Choroid plexus epithelial cell (primary cell): Measurements from ENCODE around the gene LDB3.

Experiments used
- DNase-seq: peaks from one replicate; pipeline ENCODE4 v3.0.0-alpha.2; 2010; ENCODE audit warnings: low read depth
- H3K4me3 ChIP-seq: 2 replicates; pipeline ENCODE4 v1.5.1; 2011; ENCODE audit warnings: low read depth, mild to moderate bottlenecking, control low read depth, low read length, moderate library complexity
- TF ChIP-seq, protein P1 (sequence below): conservative IDR thresholded peaks from 2 replicates; pipeline ENCODE4 v1.5.1; 2011; ENCODE audit warnings: low read depth, mild to moderate bottlenecking, control low read depth, inconsistent platforms, low read length, moderate library complexity

LDB3 gene

DNA sequence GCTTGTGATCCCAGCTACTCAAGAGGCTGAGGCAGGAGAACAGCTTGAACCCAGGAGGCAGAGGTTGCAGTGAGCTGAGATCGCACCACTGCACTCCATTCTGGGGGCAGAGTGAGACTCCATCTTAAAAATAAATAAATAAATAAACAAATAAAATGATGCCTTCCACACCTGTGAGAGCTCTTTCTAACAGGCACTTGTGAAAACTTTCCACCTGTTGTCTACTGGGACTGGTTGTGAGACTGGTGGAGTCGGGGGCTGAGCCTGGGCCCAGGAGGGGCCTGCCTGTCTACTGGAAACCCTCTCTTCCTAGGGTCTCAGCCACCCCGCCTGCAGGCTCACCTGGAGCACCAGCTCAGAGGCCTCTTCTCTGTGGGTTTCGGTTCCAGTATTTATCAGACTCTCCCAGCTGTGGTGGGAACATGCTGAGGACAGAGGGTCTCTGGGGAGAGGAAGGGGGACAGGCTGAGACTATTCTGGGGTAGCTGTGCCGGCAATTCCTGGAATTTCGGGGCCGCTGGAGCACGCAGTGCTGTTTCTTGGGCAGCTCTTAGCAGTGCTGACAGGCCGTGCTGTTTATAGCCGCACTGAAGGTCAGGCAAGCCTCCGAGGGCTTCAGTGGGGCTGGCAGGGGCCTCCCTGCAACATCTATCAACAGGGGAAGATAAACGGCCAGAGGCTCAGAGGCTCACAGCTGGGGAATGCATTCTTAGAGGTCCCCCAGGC lies 3.8 kb downstream of the LDB3 start:
- TF ChIP-seq, protein P1, sequence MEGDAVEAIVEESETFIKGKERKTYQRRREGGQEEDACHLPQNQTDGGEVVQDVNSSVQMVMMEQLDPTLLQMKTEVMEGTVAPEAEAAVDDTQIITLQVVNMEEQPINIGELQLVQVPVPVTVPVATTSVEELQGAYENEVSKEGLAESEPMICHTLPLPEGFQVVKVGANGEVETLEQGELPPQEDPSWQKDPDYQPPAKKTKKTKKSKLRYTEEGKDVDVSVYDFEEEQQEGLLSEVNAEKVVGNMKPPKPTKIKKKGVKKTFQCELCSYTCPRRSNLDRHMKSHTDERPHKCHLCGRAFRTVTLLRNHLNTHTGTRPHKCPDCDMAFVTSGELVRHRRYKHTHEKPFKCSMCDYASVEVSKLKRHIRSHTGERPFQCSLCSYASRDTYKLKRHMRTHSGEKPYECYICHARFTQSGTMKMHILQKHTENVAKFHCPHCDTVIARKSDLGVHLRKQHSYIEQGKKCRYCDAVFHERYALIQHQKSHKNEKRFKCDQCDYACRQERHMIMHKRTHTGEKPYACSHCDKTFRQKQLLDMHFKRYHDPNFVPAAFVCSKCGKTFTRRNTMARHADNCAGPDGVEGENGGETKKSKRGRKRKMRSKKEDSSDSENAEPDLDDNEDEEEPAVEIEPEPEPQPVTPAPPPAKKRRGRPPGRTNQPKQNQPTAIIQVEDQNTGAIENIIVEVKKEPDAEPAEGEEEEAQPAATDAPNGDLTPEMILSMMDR: no peak
- DNase-seq: peak; percentile 41
- no peak overlapping the region for H3K4me3 ChIP-seq

DNA sequence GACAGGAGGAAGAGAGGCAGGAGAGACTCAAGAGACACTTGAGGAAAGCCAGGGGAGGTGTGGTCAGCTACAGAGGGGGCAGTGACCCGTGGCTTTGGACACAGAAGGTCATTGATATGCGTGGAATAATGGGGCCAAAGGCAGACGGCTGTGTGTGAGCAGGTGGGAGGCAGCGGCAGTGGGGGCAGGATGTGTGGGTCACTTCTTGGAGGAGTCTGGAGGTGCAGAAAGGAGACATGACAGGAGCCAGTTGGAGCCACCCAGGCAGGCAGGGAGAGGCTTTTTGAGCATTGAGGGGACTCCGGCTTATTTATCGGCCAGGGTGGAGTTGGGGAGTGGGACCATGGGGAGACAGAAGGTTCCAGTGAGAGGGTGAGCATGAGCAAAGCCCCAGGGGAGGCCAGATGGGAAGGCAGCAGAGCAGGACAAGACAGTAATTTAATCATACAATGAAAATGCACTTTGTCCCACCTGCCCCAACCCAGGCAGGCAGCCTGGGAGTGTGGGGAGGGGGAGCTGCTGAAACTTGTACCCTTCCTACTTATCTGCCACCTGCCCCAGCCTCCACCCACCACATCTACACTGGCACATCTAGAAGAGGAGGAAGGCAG lies 5.0 kb downstream of the LDB3 start:
- H3K4me3 ChIP-seq: no peak overlapping the region
- no peak for DNase-seq
- TF ChIP-seq, protein P1: no peak

DNA sequence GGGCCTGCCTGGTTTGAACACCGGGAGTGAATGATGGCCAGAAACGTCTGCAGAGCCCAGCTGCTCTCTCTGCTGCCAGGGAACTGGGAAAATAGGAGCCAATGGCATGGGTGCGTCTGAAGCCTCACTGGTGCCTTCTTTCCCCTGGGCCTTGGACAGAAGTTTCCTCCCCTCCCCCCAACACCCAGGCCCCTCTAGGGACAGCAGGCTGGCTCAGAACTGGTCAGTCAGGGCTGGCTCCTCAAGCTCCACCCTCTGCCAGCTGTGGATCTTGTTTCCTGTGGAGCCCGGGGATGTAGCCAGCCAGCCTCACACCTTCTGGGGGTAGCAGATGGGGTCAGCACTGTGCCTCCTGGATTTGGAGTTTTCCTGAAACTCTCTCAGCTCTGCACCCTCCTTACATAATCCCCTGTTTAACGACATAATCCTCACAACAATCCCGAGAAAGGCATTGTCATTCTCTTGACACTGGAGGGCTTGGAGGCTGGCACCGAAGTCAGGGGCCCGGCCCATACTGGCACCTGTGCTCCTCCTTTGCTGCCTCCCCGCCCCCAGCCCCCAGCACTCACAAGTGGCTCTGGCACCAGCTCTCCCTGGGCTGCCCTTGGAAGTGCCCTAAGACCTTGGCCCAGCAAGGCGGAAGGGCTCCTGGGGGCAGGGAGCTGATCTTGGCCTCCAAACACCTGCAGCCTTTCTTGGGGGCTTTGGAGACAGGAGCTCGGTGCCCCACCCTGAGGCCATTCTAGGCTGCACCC lies 5.7 kb downstream of the LDB3 start:
- TF ChIP-seq, protein P1: no peak
- DNase-seq: no peak
- no peak overlapping the region for H3K4me3 ChIP-seq

DNA sequence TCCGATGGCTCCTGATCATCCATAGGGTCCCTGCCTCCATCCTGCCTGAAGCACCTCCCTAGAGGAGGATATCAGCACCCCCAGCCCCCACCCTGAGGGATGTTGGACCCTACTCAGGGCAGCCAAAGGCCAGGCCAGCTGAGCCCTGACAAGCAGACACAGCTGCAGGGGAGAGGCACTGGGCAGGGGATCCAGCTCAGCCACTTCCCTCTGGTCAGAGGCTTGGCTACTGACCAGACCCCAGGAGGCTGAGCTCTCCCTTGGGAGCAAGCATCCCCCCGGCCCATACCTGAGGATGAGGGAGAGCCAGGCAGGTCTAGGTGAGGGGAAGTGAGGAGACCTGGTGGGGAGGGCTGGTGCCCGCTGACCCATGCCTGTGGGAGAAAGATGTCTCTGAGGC lies 6.6 kb downstream of the LDB3 start:
- DNase-seq: no peak
- TF ChIP-seq, protein P1: no peak
- no peak overlapping the region for H3K4me3 ChIP-seq

DNA sequence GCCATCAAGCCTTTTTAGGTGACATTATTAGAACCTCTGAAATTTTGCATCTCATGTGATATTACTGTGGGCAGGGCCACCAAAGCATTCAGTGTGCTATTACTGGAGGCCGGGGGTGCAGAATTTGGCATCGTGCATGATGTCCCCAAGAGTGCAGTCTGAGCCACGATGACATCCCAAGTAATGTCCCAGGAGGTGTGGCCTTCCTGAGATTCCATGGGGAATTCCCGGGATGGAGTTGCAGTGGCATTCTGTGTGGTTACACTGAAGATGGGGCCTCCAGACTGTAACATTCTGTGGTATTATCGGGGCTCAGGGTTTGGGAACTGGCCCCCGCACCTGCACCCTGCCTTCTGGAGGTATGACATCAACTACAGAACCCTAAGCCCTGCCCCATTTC lies 9.1 kb downstream of the LDB3 start:
- H3K4me3 ChIP-seq: no peak overlapping the region
- no peak for DNase-seq
- TF ChIP-seq, protein P1: no peak

DNA sequence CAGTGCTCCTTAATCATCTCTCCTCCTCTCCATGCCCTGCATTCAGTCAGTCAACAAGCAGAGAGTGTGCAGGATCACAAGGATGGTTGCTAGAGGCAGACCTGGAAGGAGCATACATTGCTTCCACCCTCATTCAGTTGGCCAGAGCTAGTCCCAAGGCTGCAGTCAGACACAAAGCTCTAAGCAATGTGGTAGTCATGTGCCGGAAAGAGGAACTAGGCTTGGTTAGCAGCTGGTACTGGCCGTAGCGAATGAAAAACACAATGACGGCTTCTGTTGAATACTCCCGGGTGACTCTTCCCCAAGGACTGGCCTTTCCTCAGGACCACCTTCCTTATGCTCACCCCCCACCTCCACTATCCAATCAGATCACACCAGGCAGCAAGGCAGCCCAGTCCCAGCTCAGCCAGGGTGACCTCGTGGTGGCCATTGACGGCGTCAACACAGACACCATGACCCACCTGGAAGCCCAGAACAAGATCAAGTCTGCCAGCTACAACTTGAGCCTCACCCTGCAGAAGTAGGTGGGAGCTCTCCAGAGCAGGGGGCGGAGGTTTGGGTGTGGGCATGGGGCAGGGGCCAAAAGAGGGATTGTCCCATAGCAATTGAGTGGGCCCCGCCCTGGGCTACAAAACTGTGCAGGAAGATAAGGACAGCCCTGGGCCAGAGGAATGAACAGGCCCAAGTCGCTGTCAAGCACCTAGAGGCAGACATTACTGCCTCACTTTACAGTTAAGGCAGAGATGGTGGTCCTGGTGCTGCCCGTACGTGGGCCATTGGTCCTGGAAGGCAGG lies 10.9 kb downstream of the LDB3 start:
- no peak for DNase-seq
- TF ChIP-seq, protein P1: no peak
- H3K4me3 ChIP-seq: no peak overlapping the region
